ENCODE results near the gene CTDP1.
"Not testable (repeated sequence)": the region's sequence is repeated elsewhere in the genome, so short reads cannot be mapped to it uniquely, and the experiment has no call there.

The CTDP1 gene

GRCh38 chr18:79683626-79684282 lies 4.2 kb downstream of the CTDP1 start:
- no peak for DNase-seq

- DNase-seq, result no peak
Observed at GRCh38 chr18:79684283-79684631, 4.7 kb downstream of the CTDP1 start.

- DNase-seq, result no peak
Observed at GRCh38 chr18:79684787-79685186, 5.2 kb downstream of the CTDP1 start.

GRCh38 chr18:79685281-79685680 lies 5.7 kb downstream of the CTDP1 start:
- DNase-seq, result no peak

GRCh38 chr18:79685971-79686370 lies 6.4 kb downstream of the CTDP1 start:
- no peak for DNase-seq

GRCh38 chr18:79687806-79688205 lies 8.2 kb downstream of the CTDP1 start:
- no peak for DNase-seq

- no peak for DNase-seq
Observed at GRCh38 chr18:79690071-79690470, 10.5 kb downstream of the CTDP1 start.

- no peak for DNase-seq
Observed at GRCh38 chr18:79690586-79691482, 11.2 kb downstream of the CTDP1 start.

- DNase-seq, result no peak
Observed at GRCh38 chr18:79692056-79692455, 12.5 kb downstream of the CTDP1 start.

GRCh38 chr18:79692886-79693285 lies 13.3 kb downstream of the CTDP1 start:
- no peak for DNase-seq

- no peak for DNase-seq
Observed at GRCh38 chr18:79693561-79694205, 14.1 kb downstream of the CTDP1 start.

GRCh38 chr18:79694206-79694894 lies 14.7 kb downstream of the CTDP1 start:
- not testable (repeated sequence) for DNase-seq

GRCh38 chr18:79694895-79695213 lies 15.3 kb downstream of the CTDP1 start:
- no peak for DNase-seq

GRCh38 chr18:79695269-79695668 lies 15.7 kb downstream of the CTDP1 start:
- DNase-seq, result no peak

- DNase-seq, result no peak
Observed at GRCh38 chr18:79695856-79696850, 16.6 kb downstream of the CTDP1 start.

GRCh38 chr18:79697178-79697577 lies 17.6 kb downstream of the CTDP1 start:
- DNase-seq, result no peak

- no peak for DNase-seq
Observed at GRCh38 chr18:79697976-79698375, 18.4 kb downstream of the CTDP1 start.

GRCh38 chr18:79698668-79699335 lies 19.2 kb downstream of the CTDP1 start:
- no peak for DNase-seq

GRCh38 chr18:79699653-79700052 lies 20.1 kb downstream of the CTDP1 start:
- no peak for DNase-seq

GRCh38 chr18:79702906-79703305 lies 23.3 kb downstream of the CTDP1 start:
- no peak for DNase-seq

- no peak for DNase-seq
Observed at GRCh38 chr18:79704631-79705030, 25.0 kb downstream of the CTDP1 start.

- no peak for DNase-seq
Observed at GRCh38 chr18:79705272-79705671, 25.7 kb downstream of the CTDP1 start.
